ENCODE data around the gene KIAA1217.

KIAA1217 gene

DNA sequence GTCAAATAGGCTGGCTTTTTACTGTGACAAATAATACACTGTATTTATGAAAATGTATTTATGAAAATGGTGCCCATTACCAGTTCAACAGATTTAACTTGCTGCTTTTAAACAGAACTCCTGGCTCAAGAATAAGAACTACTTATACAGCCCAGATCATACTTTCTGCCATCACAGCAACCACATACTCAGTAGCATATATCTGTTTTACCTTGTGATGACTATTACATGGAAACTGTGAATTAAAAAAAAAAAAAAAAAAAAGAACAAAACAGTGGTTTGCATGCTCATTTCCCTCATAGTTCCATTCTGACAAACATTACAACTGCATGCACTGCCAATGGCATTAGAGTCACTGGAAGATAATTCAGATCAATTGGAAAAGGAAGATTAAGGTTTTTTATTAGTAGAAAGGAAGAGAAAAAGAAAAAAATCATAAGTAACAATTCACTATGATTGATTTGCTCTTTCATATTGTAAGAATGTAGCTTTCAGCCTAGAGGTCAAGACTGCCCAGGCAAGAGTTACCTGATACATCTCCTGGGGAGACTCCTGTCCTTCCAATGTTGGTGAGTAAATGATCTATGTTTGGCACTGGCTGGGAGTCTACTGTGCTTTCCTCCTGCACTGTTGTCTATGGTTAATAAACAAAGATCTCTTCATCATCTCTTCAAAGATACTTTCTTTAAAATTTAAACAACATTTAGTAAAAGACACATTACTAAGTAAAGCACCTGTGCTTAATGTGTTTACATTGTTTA, 381.9 kb downstream of the KIAA1217 start:
- DNase-seq (ENCODE audit: low read depth): no peak

DNA sequence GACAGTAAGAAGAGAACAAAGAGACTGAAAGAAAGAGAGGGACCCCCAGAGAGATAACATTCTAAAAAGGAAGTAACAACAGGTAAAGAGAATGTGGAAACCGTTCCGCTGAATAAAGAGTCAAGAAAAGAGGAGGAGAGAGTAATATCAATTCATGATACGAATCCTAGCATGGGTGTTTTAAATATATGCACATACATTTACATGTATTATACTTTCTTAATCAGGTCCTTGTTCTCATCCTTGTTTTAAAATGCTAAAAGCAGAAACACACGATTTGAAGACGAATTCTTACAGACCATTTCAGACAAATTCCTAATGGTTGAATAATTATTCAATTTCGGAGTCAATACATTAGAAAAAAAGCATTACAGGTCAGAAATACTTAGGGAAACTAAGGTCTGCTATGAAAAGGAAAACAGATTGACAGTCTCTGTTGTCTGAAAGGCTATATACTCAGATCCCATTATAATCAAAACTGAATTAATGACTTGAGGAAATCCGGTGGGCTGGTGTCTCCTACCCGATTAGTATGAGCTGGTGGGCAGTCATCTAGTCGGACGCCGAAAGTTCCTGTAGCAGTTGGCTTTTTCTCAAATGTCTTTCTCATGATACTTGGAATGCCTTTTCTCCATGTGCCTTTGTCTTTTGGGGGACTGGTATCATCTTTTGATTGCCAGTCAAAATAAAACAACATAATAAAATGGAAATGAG, 387.4 kb downstream of the KIAA1217 start:
- DNase-seq (ENCODE audit: low read depth): no peak

DNA sequence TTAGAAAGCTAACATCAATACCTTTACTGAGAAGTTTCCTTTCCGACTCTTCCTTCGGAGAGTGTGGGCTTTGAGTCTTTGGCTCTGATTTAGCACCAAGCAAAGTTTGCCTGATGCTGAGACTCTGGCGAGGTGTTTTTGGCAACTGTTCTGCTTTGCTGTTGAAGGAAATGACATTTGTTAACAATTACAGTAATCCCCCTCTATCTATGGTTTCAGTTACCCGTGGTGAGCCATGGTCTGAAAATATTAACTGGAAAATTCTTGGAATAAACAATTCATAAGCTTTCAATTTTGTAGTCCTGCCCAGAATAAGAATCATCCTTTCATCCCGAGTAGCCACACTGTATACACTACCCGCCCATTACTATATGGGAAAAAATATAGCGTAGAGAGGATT, 388.5 kb downstream of the KIAA1217 start:
- DNase-seq (ENCODE audit: low read depth): no peak

Measured in activated gamma-delta T cell treated with anti-CD3 and anti-CD28 coated beads, Interleukin-2, amount 50 U/mL, for 16 hours (primary cell).